Measurements from ENCODE around the gene GTPBP8.

- TF ChIP-seq, protein P1, sequence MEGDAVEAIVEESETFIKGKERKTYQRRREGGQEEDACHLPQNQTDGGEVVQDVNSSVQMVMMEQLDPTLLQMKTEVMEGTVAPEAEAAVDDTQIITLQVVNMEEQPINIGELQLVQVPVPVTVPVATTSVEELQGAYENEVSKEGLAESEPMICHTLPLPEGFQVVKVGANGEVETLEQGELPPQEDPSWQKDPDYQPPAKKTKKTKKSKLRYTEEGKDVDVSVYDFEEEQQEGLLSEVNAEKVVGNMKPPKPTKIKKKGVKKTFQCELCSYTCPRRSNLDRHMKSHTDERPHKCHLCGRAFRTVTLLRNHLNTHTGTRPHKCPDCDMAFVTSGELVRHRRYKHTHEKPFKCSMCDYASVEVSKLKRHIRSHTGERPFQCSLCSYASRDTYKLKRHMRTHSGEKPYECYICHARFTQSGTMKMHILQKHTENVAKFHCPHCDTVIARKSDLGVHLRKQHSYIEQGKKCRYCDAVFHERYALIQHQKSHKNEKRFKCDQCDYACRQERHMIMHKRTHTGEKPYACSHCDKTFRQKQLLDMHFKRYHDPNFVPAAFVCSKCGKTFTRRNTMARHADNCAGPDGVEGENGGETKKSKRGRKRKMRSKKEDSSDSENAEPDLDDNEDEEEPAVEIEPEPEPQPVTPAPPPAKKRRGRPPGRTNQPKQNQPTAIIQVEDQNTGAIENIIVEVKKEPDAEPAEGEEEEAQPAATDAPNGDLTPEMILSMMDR (IDR thresholded peaks at IDR 0.05), result no peak
- TF ChIP-seq POLR2A (IDR thresholded peaks at IDR 0.05), result no peak
- TF ChIP-seq POLR2AphosphoS5 (IDR thresholded peaks at IDR 0.05), result no peak
Observed at GRCh38 chr3:113039546-113039945, 48.8 kb downstream of the GTPBP8 start.

Measured in prostate gland (tissue), 2 donors.